Measurements from ENCODE around the gene COG8. TPM values are rescaled to one million over a fixed set of nuclear protein-coding genes. Genes with fewer than 3 reads are reported as not detected.
"Not testable (repeated sequence)": the region's sequence is repeated elsewhere in the genome, so short reads cannot be mapped to it uniquely, and the experiment has no call there.

COG8 gene
- total RNA-seq, 1 donor from 2014 or later, result 39.0 TPM

DNA sequence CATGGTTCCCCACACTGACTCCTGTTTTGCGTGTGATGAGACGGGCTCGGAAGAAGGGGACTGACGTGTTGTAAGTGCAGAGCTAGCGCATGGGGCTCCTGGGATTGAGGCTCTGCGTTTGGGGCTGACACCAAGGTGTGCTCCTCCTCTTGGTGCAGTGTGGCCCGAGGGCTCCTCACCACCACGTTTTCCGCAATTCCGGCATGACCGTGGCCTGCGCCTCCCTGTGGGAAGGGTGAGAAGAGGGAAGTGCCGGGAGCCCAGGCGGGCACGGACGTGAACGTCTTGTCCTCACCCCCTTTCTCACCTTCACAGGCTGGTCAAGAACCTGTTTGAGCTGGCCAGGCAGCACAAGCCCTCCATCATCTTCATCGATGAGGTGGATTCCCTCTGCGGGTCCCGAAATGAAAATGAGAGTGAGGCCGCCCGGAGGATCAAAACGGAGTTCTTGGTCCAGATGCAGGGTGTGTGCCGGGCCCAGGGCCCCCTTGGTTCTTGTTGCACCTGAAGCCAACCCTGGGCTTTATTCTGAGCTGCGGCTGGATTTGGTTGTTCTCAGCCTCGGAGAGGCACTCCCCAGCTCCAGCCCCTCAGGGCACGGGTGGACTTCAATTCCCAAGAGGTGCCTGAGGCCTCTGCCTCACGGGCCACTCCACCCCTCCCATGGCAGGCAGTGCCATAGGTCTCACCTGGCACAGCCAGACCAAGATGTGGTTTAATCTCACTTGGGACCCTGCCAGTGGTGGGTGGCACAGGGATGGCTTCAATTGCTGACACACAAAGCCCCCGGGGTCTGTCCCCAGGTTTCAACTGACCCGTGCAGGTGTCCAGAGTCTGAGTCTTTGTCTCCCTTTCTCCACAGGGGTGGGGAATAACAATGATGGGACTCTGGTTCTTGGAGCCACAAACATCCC lies 19.3 kb downstream of the COG8 start:
- intact Hi-C loops (cut with micrococcal nuclease), result no loop called here

DNA sequence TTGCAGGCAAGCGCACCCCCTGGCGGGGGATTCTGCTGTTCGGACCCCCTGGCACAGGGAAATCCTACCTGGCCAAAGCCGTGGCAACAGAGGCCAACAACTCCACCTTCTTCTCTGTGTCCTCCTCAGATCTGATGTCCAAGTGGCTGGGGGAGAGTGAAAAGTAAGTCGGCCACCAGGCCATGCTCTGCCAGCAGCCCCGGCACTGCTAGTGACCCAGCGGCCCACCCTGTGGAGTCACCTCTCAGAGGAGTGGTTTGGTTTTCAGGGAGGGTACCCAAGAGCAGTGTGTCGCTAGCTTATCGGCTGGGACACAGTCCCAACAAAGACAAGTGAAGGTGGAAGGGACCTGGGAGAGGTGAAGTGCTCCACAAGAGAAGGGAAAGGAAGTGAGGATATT lies 20.0 kb downstream of the COG8 start:
- intact Hi-C loops (cut with micrococcal nuclease), result no loop called here

DNA sequence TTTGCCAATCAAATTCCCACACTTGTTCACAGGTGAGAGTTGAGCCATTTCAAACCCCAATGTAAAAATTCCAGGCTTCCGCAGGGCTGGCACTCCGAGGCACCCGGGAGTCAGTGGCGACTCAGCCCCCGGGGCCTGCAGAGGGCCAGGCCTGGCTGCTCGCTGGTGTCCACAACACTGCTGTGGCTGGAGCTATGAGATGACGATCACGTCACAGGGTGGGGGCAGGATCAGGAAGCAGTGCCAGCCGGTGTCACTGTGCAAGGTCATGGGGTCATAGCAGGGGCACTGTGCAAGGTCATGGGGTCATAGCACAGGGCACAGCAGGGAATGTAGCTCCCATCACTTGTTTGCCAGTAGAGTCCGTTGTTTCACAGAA lies 20.5 kb downstream of the COG8 start:
- intact Hi-C loops (cut with micrococcal nuclease), result no loop called here

DNA sequence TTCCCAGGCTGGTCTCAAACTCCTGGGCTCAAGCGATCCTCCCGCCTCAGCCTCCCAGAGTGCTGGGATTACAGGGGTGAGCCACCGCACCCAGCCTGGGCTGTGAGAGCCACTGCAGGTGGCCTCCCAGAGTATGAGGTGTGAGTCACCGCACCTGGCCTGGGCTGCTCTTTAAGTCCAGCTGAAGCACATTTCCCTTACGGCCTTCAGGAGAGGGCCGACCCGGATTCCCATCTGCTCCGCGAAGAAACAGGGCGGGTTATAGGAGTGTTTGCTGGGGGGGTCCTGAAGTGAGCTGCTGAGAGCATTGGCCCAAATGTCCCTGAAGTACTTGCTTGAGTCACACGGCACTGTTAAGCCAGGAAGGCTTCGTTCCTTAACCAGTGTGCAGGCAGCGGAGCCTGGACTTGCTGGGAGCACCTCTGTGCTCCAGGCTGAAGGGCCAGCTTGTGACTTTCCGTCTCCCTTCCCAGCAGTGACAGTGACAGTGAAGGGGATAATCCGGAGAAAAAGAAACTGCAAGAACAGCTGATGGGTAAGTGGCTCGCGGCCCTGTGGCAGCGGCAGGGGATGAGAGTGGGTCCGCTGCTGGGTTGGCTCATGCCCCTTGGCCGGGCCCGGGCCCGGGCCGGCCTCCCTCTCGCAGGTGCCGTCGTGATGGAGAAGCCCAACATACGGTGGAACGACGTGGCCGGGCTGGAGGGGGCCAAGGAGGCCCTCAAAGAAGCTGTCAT lies 21.0 kb downstream of the COG8 start:
- intact Hi-C loops (cut with micrococcal nuclease), result no loop called here

DNA sequence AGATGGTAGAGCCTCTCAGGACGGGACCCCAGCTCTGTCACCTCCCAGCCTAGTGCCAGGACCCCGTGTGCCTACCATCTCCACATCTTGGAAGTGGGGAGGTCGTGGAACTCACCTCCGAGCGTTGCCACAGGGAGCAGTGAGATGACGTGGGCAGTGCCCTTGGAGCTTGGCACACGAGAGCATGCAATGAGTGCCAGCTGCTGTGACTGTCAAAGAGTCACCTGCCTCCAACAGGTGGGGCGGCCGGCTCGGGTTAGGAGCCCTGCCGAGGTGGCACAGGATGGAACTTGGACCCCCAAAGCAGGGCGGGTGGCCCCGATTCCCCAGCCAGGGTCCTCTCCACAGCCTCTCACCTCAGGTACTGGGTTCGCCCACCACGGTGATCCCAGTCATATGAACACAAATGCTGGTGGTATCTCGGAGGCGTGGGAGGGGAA lies 22.7 kb downstream of the COG8 start:
- intact Hi-C loops (cut with micrococcal nuclease), result no loop called here

DNA sequence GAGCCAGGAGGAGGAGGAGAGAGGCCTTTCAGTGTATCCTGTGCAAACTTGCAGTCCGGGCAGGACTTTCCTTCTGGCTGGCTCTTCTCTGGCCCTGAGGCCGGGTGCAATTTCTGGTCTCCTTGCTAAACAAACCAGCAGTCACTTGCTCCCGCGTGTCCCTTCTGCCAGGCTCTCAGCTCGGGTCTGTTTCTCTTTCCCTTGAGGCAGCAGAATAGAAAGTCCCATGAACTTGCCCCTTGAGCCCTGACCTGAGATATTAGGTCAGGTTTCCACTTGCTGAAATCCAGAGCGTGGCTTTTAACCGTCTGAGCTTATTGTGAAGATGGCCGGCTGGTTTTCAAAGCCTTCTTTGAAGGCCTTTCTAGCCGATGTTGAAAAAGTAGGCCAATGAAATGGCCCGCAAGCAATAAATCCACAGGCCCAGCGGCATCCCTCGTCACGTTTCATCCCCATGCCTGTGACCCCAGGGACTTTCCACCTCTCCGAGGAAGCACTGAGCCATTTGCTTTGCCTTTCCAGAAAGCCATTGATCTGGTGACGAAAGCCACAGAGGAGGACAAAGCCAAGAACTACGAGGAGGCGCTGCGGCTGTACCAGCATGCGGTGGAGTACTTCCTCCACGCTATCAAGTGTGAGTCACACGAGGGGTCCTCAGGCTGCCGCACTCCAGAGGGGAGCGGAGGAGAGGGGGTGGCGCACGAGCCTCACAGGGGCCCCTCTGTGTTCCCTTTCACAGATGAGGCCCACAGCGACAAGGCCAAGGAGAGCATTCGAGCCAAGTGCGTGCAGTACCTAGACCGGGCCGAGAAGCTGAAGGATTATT lies 23.7 kb downstream of the COG8 start:
- intact Hi-C loops (cut with micrococcal nuclease), result no loop called here

DNA sequence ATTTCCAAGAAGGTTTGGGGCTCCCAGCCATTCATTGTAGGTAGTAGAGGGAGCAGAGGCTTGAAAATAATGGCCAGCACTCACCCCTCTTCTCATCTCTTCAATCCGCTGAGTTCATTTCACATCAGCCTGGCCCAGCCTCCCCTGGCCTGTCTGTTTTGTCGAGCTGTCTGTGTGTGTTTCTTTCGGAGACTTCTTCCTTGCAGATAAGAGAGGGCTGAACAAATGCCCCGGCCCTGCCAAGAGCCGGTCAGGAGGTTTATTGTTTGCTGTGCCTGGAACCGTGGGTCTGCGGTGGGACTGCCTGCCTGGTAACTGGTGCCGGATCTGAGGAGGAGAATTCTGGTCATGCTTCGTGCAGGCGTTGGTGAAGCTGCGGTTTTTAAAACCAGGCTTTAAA lies 24.8 kb downstream of the COG8 start:
- intact Hi-C loops (cut with micrococcal nuclease), result no loop called here

DNA sequence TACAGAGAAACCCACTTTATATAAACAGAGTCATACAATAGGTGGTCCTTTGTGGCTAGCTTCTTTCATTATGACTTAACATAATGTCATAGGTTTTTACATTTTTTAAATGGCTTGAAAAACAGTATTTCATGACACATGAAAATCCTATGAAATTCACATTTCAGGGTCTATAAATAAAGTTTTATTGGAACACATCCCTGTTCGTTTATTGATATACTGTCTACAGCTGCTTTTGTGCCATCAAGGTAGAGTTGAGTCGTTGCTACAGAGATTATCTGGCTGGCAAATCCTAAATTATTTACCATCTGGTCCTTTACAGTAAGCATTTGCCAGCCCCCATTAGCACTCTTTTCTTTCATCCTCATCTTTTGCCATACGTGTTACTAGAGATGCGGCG lies 25.9 kb downstream of the COG8 start:
- intact Hi-C loops (cut with micrococcal nuclease), result no loop called here

DNA sequence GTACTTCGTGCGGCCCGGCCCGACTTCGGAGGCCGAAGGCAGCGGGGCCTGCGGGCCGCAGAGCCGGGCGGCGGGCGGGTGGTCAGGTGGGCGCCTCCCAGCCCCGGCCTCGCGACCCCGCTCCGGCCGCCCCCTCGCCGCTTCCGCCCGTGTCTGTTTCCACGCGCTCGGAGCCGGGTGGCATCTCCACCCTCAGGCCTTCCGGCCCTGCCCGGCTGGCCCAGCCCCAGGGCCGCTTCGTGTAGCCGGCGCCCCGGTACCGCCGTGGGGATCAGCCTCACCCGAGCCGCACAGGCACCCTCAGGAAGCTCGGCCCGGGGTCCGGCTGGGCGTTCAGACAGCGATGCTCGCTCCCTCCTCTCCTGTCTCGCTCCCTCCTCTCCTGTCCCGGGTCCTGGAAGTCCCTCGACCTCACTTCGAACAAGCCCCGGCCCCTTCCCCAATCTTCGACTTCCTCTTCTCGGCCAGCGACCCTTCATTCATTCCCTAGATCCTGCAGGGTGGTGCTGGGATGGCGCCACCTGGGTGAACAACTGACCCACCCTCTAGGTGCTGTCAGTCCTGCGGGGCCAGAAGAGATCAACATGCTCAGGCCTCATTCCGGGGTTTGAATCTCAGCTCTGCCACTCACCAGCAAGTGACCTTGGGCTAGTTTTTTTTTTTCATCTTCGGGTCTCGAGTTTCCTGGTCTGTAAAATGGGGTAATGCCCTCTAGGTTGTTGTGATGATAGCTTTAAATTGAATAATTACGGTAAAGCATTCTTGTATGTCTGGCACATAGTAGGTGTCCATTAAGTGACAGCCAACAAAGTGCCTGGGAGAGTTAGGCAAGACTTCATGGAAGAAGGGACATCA lies 27.6 kb downstream of the COG8 start:
- intact Hi-C loops (cut with micrococcal nuclease), result loop anchor here (1.0 kb wide), 4 partner anchors 19 to 124 kb away; partner anchors contain the start of genes COG8, CYB5B, NIP7 and PDF

DNA sequence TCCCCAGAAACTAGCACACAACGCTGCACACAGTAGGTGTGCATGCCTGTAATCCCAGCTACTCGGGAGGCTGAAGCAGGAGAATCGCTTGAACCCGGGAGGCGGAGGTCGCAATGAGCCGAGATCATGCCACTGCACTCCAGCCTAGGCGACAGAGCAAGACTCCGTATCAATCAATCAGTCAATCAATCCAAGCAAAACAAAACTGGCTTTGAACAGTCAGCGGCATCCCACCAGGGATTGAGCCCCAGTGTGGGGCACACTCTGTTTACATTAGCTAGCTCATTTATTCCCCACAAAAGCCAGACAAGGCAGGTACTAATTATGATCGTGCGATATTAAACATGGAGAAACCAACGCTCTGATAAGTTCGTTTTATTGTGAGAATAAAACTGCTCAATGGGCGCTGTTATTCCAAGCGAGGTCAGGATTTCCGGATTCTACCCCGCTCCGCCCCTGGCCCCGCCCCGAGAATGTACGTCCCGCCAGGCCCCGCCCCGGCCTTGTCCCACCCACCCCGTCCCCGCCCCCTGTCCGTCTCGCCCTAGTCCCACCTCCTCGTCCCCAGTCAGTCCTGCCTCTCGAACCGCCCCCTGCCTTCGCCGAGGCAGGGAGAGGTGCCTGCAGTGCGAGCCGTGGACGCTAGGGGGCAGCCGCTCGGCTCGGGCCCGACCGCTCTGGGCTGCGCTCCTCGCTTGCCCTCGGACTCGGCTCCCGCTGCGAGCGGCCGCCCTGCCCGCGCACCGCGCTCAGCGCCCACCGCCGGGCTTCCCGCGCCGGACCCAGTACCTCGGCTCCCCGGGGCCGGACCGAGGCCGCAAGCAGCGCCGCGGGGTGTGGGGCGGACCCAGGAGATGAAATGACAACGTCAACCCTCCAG lies 28.5 kb downstream of the COG8 start, which contains the start of gene VPS4A:
VPS4A (plus strand) TSS at position 698 of the 880 bp plus-strand sequence; CDS start at position 860, 162 bp downstream.
- intact Hi-C loops (cut with micrococcal nuclease), result loop anchor here (1.0 kb wide), 4 partner anchors 19 to 124 kb away; partner anchors contain the start of genes COG8, CYB5B, NIP7 and PDF

DNA sequence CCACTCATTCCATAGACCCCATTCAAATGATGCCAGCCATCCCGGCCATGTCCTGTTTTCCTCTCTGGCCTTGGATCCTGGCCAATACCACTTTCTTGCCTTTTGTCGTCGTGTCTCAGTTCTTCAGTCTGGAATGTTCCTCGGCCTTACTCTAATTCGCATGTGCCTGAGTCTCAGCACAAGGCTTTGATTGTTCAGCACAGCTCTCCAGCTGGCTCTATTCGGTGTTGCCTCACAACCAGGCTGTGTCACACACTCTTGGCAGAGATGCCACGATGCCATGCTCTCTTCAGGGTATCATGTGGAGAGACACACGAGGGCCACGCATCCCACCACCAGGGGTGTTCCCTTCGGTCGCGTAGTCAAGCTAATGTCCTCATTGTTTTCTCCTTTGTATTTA lies 30.0 kb downstream of the COG8 start:
- intact Hi-C loops (cut with micrococcal nuclease), result no loop called here

DNA sequence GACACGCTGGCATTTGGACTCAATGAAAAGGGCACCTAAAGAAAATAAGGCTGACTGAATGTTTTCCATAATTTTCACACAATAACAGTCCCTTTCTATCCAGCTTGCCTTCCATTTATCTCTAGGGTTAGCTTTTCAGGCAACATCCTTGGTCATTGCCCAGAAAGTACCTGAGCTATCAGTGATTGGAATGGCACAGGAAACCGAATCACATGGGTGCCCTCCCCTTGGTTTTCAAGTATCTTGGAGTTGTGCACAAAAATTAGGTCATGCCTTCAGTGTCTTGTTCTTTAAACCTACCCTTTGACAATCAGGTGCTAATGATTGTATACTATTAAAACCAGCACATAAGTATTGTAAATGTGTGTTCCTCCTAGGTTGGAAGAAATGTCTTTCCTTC lies 31.5 kb downstream of the COG8 start:
- intact Hi-C loops (cut with micrococcal nuclease), result no loop called here

DNA sequence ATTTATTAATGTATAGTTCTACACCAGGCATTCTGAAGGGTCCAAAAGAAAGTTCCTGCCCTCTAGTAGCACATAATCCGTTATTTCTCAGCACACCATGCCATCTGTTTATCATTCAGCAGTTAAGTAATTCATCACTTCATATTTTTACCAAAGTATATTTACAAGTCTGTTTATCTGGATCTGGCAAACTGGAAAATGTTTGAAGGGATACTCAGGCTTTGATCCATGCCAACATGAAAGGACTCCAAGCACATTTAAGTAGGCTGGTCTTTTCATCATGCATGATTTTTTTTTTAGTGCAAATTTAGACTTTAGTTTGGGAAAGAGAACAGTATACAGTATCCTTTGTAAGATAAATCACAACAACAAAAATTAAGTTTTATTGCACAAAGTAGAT lies 32.3 kb downstream of the COG8 start:
- intact Hi-C loops (cut with micrococcal nuclease), result no loop called here

DNA sequence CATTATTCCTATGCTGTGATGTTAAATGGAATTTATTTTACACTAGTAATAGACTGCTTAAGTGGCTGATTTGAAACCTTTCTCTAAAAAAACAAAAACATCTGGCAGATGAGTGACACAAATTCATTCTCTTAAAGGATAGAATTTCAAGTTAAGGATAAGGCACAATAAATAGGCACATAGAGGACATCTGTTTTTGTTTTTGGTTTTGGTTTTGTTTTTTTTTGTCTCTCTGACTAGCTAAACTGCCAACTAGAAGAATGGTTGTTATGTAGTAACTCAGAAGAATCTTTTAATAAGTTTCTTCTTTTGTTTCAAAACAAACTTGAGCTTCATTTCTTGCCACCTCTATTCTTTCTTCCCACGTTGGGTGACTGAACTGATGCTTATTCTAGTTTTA lies 33.3 kb downstream of the COG8 start:
- intact Hi-C loops (cut with micrococcal nuclease), result no loop called here

DNA sequence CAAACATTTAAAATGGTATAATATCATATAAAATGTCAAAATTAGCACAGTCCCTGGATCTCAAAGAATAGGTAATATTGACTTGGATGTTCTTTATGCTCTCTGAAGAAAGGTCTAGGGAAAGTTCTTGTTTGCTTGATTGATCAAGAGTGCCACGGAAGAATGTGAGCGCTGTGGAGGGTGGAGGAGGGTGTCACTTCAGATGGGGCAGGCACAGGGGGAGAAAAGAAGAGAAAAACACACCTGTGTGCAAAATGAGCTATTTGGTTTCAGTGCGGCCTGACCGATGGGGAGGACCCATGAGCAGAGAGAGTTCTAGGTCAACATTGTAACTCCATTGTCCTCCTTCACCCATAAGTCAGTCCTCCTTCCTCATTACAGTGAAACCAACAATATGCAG lies 37.1 kb downstream of the COG8 start:
- intact Hi-C loops (cut with micrococcal nuclease), result no loop called here

DNA sequence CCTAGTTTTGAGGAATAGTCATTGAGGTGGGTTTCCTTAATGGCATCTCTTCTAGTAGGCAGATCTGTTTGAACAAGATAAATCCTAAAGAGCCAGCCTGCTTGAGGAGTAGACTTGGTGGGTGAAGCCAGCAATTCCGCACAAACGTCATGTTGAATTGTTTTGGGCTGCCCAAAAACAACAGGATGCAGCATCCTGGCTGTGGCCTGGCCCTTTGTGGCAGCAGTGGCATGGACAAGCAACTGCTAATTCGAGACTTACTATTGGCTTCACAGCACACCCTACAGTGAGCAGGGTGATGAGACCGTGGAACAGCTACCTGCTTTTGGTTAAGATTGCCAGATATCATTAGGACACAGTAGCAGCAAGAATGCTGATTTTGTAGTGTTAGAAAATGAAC lies 37.5 kb downstream of the COG8 start:
- intact Hi-C loops (cut with micrococcal nuclease), result no loop called here

DNA sequence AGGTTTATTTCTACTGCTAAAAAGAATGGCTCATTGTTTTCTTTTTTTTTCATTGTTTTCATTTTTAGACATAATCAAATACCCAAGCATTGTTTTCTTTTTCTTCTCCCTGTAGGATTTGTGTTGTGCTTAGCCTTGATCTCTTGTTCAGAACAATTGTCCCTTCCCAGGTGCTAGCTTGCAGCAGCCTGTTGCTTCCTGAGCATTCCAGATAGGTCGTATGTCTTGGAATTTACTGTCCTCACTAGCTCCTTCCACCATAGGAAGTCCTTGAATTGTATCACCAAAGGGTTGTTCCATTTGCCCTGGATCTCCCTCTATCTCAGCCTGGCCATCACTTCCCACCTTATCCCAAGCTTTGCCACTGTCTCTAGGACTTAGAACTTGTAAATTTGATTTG lies 38.2 kb downstream of the COG8 start:
- intact Hi-C loops (cut with micrococcal nuclease), result no loop called here

DNA sequence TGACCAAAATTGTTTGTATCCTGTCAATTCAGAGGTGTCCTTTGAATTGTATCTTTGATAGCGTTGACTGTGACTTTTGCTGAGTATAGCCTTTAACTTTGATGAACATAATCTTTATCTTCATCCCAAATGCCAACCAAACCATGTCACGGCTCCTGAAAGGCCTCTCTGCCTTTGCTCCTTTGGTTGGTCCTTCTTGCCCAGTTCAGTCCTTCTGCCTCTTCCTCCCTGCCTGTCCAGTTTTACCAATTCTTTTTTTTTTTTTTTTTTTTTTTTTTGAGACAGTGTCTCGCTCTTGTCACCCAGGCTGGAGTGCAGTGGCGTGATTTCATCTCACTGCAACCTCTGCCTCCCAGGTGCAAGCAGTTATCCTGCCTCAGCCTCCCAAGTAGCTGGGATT lies 41.1 kb downstream of the COG8 start:
- intact Hi-C loops (cut with micrococcal nuclease), result no loop called here

DNA sequence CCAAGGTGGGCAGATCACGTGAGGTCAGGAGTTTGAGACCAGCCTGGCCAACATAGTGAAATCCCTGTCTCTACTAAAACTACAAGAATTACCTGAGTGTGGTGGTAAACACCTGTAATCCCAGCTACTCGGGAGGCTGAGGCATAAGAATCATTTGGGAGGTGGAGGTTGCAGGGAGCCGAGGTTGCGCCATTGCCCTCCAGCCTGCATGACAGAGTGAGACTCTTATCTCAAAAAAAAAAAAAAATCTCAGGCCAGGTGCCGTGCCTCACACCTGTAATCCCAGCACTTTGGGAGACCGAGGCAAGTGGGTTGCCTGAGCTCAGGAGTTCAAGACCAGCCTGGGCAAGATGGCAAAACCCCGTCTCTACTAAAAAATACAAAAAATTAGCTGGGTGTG lies 42.6 kb downstream of the COG8 start:
- intact Hi-C loops (cut with micrococcal nuclease), result not testable (repeated sequence)

DNA sequence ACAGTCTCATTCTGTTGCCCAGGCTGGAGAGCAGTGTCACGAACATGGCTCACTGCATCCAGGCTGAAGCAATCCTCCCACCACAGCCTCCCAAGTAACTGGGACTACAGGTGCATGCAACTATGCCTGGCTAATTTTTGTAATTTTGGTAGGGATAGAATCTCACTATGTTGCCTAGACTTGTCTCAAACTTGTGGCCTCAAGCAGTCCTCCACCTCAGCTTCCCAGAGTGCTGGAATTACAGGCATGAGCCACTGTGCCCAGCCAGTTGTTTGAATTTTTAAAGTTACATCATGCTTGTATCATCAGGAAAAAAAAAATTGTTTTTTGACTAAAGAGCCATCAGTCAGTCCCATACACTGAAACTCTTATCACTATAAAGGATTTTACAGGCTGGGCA lies 45.3 kb downstream of the COG8 start:
- intact Hi-C loops (cut with micrococcal nuclease), result no loop called here
